NB4 (cell line): ENCODE data around the gene C4B.

ENCODE experiments used
- MYC ChIP-seq: IDR thresholded peaks from 2 replicates; pipeline ENCODE4 v1.6.1; 2011; ENCODE audit warnings: low read depth, low read length
- POLR2A ChIP-seq: IDR thresholded peaks from 2 replicates; pipeline ENCODE4 v1.6.1; 2011; ENCODE audit warnings: mild to moderate bottlenecking; ENCODE audit not compliant: insufficient read length; ENCODE audit errors: extremely low read depth
- TF ChIP-seq, protein P1 (sequence below): IDR thresholded peaks from one replicate; pipeline ENCODE4 v1.5.1; 2012; ENCODE audit warnings: low read depth, low read length
- TF ChIP-seq, protein P2 (sequence below): IDR thresholded peaks from 2 replicates; pipeline ENCODE4 v1.6.1; 2011; ENCODE audit warnings: low read depth, low read length

- TF ChIP-seq, protein P1, sequence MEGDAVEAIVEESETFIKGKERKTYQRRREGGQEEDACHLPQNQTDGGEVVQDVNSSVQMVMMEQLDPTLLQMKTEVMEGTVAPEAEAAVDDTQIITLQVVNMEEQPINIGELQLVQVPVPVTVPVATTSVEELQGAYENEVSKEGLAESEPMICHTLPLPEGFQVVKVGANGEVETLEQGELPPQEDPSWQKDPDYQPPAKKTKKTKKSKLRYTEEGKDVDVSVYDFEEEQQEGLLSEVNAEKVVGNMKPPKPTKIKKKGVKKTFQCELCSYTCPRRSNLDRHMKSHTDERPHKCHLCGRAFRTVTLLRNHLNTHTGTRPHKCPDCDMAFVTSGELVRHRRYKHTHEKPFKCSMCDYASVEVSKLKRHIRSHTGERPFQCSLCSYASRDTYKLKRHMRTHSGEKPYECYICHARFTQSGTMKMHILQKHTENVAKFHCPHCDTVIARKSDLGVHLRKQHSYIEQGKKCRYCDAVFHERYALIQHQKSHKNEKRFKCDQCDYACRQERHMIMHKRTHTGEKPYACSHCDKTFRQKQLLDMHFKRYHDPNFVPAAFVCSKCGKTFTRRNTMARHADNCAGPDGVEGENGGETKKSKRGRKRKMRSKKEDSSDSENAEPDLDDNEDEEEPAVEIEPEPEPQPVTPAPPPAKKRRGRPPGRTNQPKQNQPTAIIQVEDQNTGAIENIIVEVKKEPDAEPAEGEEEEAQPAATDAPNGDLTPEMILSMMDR, result no peak
- no peak for TF ChIP-seq MYC
- no peak for TF ChIP-seq POLR2A
- TF ChIP-seq, protein P2, sequence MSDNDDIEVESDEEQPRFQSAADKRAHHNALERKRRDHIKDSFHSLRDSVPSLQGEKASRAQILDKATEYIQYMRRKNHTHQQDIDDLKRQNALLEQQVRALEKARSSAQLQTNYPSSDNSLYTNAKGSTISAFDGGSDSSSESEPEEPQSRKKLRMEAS, result no peak
Measured at GRCh38 chr6:32060966-32061655, 46.5 kb downstream of the C4B start.
